Trophoblast cell (in vitro differentiated cells and primary cell): ENCODE results near the gene SYNGR3.
A peak's percentile ranks its signal among the peaks of the same experiment; 100 is the strongest.

Experiments
- DNase-seq, 2 donors: peaks; one replicate each; pipeline ENCODE4 v3.0.0-alpha.2; 2016
- H2AFZ ChIP-seq: 2 replicates; pipeline ENCODE4 v1.6.1; 2013; ENCODE audit warnings: low read length, moderate library complexity, mild to moderate bottlenecking; ENCODE audit not compliant: insufficient read depth, poor library complexity
- H2AK5ac ChIP-seq: 2 replicates; pipeline ENCODE4 v1.6.1; 2013; ENCODE audit warnings: mild to moderate bottlenecking, low read length
- H2BK120ac ChIP-seq: 2 replicates; pipeline ENCODE4 v1.6.1; 2013; ENCODE audit warnings: low read length, mild to moderate bottlenecking, moderate library complexity; ENCODE audit not compliant: insufficient read depth, poor library complexity
- H2BK12ac ChIP-seq: 2 replicates; pipeline ENCODE4 v1.6.1; 2013; ENCODE audit warnings: mild to moderate bottlenecking, low read length, moderate library complexity
- H2BK5ac ChIP-seq: 2 replicates; pipeline ENCODE4 v1.6.1; 2013; ENCODE audit warnings: low read length, low read depth, moderate library complexity, mild to moderate bottlenecking; ENCODE audit not compliant: poor library complexity
- H3K14ac ChIP-seq: 2 replicates; pipeline ENCODE4 v1.6.1; 2013; ENCODE audit warnings: mild to moderate bottlenecking, low read length
- H3K18ac ChIP-seq: 2 replicates; pipeline ENCODE4 v1.6.1; 2013; ENCODE audit warnings: mild to moderate bottlenecking, low read length
- H3K23ac ChIP-seq: 2 replicates; pipeline ENCODE4 v1.6.1; 2013; ENCODE audit warnings: low read length
- H3K27ac ChIP-seq: 2 replicates; pipeline ENCODE4 v1.5.1; 2013; ENCODE audit warnings: low read depth, mild to moderate bottlenecking, inconsistent platforms, low read length, moderate library complexity
- H3K27me3 ChIP-seq: 2 replicates; pipeline ENCODE4 v1.6.1; 2013; ENCODE audit warnings: inconsistent platforms, mild to moderate bottlenecking, low read length, moderate library complexity; ENCODE audit not compliant: insufficient read depth
- H3K36me3 ChIP-seq, 2 experiments: 1 replicate in 1 of 2; 2 replicates in 1 of 2; pipeline ENCODE4 v1.6.1; 2013; ENCODE audit warnings: low read length in 2 of 2, mild to moderate bottlenecking in 2 of 2, moderate library complexity in 1 of 2; ENCODE audit not compliant: insufficient read depth in 2 of 2, control insufficient read depth in 1 of 2
- H3K4ac ChIP-seq: 2 replicates; pipeline ENCODE4 v1.6.1; 2013; ENCODE audit warnings: low read depth, mild to moderate bottlenecking, low read length, moderate library complexity
- H3K4me1 ChIP-seq, 2 experiments: 1 replicate in 1 of 2; 2 replicates in 1 of 2; pipeline ENCODE4 v1.6.1; 2013; ENCODE audit warnings: low read length in 2 of 2, mild to moderate bottlenecking in 2 of 2, moderate library complexity in 1 of 2; ENCODE audit not compliant: insufficient read depth in 2 of 2, control insufficient read depth in 1 of 2
- H3K4me2 ChIP-seq: 2 replicates; pipeline ENCODE4 v1.6.1; 2013; ENCODE audit warnings: inconsistent platforms, mild to moderate bottlenecking, low read length, moderate library complexity
- H3K4me3 ChIP-seq: 2 replicates; pipeline ENCODE4 v1.5.1; 2013; ENCODE audit warnings: mild to moderate bottlenecking, low read depth, low read length, inconsistent platforms
- H3K79me1 ChIP-seq: one replicate; pipeline ENCODE4 v1.6.1; 2013; ENCODE audit warnings: low read length
- H3K79me2 ChIP-seq: 2 replicates; pipeline ENCODE4 v1.6.1; 2013; ENCODE audit warnings: low read length, mild to moderate bottlenecking; ENCODE audit not compliant: control insufficient read depth, insufficient read depth, poor library complexity
- H3K9ac ChIP-seq: 2 replicates; pipeline ENCODE4 v1.6.1; 2013; ENCODE audit warnings: mild to moderate bottlenecking, low read length
- H3K9me3 ChIP-seq: 2 replicates; pipeline ENCODE4 v1.6.1; 2013; ENCODE audit warnings: low read depth, mild to moderate bottlenecking, control low read depth, inconsistent platforms, low read length; ENCODE audit not compliant: insufficient read depth
- H4K12ac ChIP-seq: 2 replicates; pipeline ENCODE4 v1.6.1; 2013; ENCODE audit warnings: low read depth, mild to moderate bottlenecking, low read length, moderate library complexity
- H4K8ac ChIP-seq: 2 replicates; pipeline ENCODE4 v1.6.1; 2013; ENCODE audit warnings: low read depth, mild to moderate bottlenecking, low read length, moderate library complexity
- H4K91ac ChIP-seq: one replicate; pipeline ENCODE4 v1.6.1; 2013; ENCODE audit warnings: low read depth, mild to moderate bottlenecking, low read length, moderate library complexity
- WGBS: extraction: QIAGEN DNeasy Blood & Tissue Kit; methylation state at CpG from one replicate; pipeline ENCODE4 v1.1.7; 2013; ENCODE audit warnings: missing lambda C conversion rate; ENCODE audit not compliant: insufficient read length, insufficient coverage; ENCODE audit errors: extremely low coverage; 5-methylcytosine and 5-hydroxymethylcytosine counted together

SYNGR3 gene

DNA sequence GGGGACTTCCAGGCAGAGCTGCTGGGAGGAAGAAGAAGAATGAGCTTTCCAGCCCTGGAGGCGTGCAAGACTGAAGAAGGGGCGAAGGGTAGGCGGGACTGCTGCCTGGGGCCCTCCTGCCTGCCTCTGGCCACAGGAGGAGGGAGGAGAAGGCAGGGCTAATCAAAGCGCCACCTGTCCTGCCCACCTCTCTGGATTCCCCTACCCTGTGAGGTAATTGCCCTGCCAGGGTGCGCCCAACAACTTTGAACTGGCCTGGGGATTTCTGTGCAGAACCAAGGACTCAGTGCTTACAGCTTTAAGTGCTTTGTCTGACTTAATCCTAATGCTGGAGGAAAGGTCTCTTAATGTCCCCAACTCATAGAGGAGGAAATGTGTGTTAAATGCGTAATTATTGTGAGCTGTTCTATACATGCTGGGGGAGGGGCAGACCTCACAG lies 8.4 kb upstream of the SYNGR3 start, which contains the start of gene NOXO1:
Gene NOXO1, minus strand, starts transcription at position 72 of the 439 bp plus-strand sequence. CDS start 290 bp downstream, outside the sequence.
- Histone ChIP-seq H3K9ac (no peak within 1 kb of the TSS), H3K27me3 (peaks cover 37% of the 10 kb centered on the region), H2BK120ac (no peak within 1 kb of the TSS), H2AK5ac (no peak within 1 kb of the TSS), H3K4me3 (no peak within 1 kb of the TSS), H3K23ac (no peak within 1 kb of the TSS), H3K14ac (no peak within 1 kb of the TSS), H3K9me3 (peaks cover 8% of the 10 kb centered on the region), H4K8ac (no peak within 1 kb of the TSS), H2BK5ac (no peak within 1 kb of the TSS), H2AFZ (no peak within 1 kb of the TSS), H3K4me1 (peaks cover 18 to 25% of the 10 kb centered on the region in 2 experiments), H3K4me2 (no peak within 1 kb of the TSS), H3K18ac (no peak within 1 kb of the TSS), H3K4ac (no peak within 1 kb of the TSS), H3K36me3 (peaks cover 33 to 34% of the 10 kb centered on the region in 2 experiments), H4K91ac (no peak within 1 kb of the TSS), H3K79me1 (peaks cover 8% of the 10 kb centered on the region), H3K79me2 (peaks cover 2% of the 10 kb centered on the region), H3K27ac (no peak within 1 kb of the TSS), H4K12ac (no peak within 1 kb of the TSS), H2BK12ac (no peak within 1 kb of the TSS)
- no CpG with 5 or more reads among the region's 6 CpGs for WGBS
- no peak for DNase-seq

- H3K23ac ChIP-seq, result no peak overlapping the region
- WGBS, result no CpG with 5 or more reads among the region's 5 CpGs
- H3K18ac ChIP-seq, result no peak overlapping the region
- no peak overlapping the region for H2BK120ac ChIP-seq
- peaks cover 8% of the 10 kb centered on the region for H3K9me3 ChIP-seq
- H3K4me1 ChIP-seq, result peaks cover 18 to 25% of the 10 kb centered on the region in 2 experiments
- no peak overlapping the region for H2AK5ac ChIP-seq
- H2BK5ac ChIP-seq, result no peak overlapping the region
- no peak overlapping the region for H2AFZ ChIP-seq
- no peak overlapping the region for H3K9ac ChIP-seq
- no peak overlapping the region for H3K4ac ChIP-seq
- H4K12ac ChIP-seq, result no peak overlapping the region
- H2BK12ac ChIP-seq, result no peak overlapping the region
- no peak overlapping the region for H3K27ac ChIP-seq
- peaks cover 8% of the 10 kb centered on the region for H3K79me1 ChIP-seq
- H4K91ac ChIP-seq, result no peak overlapping the region
- H3K4me3 ChIP-seq, result no peak overlapping the region
- H3K4me2 ChIP-seq, result no peak overlapping the region
- H3K14ac ChIP-seq, result no peak overlapping the region
- no peak overlapping the region for H4K8ac ChIP-seq
- H3K36me3 ChIP-seq, result peaks cover 33% of the 10 kb centered on the region in 2 experiments
- H3K27me3 ChIP-seq, result peaks cover 37% of the 10 kb centered on the region
- peaks cover 2% of the 10 kb centered on the region for H3K79me2 ChIP-seq
- no peak for DNase-seq
Measured at GRCh38 chr16:1982013-1982433, 7.7 kb upstream of the SYNGR3 start.

DNA sequence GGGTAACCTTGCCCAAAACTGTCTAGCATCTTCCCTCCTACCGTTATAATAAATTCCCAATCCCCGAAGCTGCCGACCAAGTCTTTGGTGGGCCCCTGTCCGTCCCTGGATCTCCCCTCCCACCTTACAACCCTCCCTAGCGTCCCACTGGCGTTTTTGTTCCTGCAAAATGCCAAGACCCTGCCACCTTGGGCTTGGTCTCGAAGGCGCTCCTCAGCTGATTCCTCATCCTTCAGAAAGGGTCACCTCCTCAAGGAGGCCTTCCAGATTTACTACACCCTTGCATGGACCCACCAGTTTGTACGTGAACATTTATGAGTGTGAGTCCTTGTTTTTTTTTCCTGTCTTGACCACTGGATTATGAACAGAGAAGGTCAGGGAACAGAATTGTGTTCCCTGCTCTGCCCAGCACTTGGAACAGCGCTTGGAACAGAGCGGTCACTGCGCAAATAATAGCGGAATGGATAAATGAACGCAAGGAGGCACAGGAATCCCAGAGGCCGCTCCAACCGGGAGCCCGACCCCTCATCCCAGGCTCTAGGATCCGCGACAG lies 6.7 kb upstream of the SYNGR3 start:
- no peak overlapping the region for H3K9ac ChIP-seq
- peak overlapping the region; percentile 76 for H3K4me3 ChIP-seq

GRCh38 chr16:1983544-1984346 lies 6.0 kb upstream of the SYNGR3 start, which contains the start of gene GFER:
Gene GFER, plus strand, starts transcription at chr16:1984193. Its CDS starts 26 bp downstream, at chr16:1984219.
- Histone ChIP-seq H4K91ac (peak within 1 kb of the TSS; percentile 82), H3K4me1 (peaks cover 16 to 24% of the 10 kb centered on the region in 2 experiments), H3K23ac (no peak within 1 kb of the TSS), H2AK5ac (peak within 1 kb of the TSS; percentile 41), H2BK12ac (no peak within 1 kb of the TSS), H3K14ac (peak within 1 kb of the TSS; percentile 96), H2BK5ac (no peak within 1 kb of the TSS), H3K4ac (peak within 1 kb of the TSS; percentile 66), H3K4me2 (peak within 1 kb of the TSS; percentile 98), H3K79me2 (peaks cover 2% of the 10 kb centered on the region), H3K27ac (peak within 1 kb of the TSS; percentile 22), H4K8ac (peak within 1 kb of the TSS; percentile 97), H2AFZ (peak within 1 kb of the TSS; percentile 69), H3K4me3 (peak within 1 kb of the TSS; percentile 89), H2BK120ac (peak within 1 kb of the TSS; percentile 44), H3K79me1 (peaks cover 8% of the 10 kb centered on the region), H3K27me3 (peaks cover 39% of the 10 kb centered on the region), H4K12ac (peak within 1 kb of the TSS; percentile 76), H3K9ac (peak within 1 kb of the TSS; percentile 82), H3K9me3 (peaks cover 8% of the 10 kb centered on the region), H3K36me3 (peaks cover 20% of the 10 kb centered on the region in 2 experiments), H3K18ac (peak within 1 kb of the TSS; percentile 75)
- WGBS, result no CpG with 5 or more reads among the region's 109 CpGs
- DNase-seq, result peak; percentile 93 to 96

More for the DNA sequence above, 6.7 kb upstream of the SYNGR3 start:
- H3K4me2 ChIP-seq, result peak overlapping the region; percentile 98
- H3K9me3 ChIP-seq, result peaks cover 8% of the 10 kb centered on the region
- H3K79me2 ChIP-seq, result peaks cover 2% of the 10 kb centered on the region
- peaks cover 18 to 25% of the 10 kb centered on the region in 2 experiments for H3K4me1 ChIP-seq
- no peak overlapping the region for H2BK12ac ChIP-seq
- H3K36me3 ChIP-seq, result peaks cover 23 to 26% of the 10 kb centered on the region in 2 experiments
- no peak overlapping the region for H4K12ac ChIP-seq
- H3K4ac ChIP-seq, result no peak overlapping the region
- H3K79me1 ChIP-seq, result peaks cover 8% of the 10 kb centered on the region
- no peak overlapping the region for H4K91ac ChIP-seq
- no peak overlapping the region for H2AK5ac ChIP-seq
- no peak for DNase-seq
- no peak overlapping the region for H4K8ac ChIP-seq
- H3K27ac ChIP-seq, result no peak overlapping the region
- peaks cover 37% of the 10 kb centered on the region for H3K27me3 ChIP-seq
- no peak overlapping the region for H2BK120ac ChIP-seq
- H3K18ac ChIP-seq, result no peak overlapping the region
- no peak overlapping the region for H3K14ac ChIP-seq
- WGBS, result no CpG with 5 or more reads among the region's 19 CpGs
- no peak overlapping the region for H3K23ac ChIP-seq
- H2AFZ ChIP-seq, result no peak overlapping the region
- H2BK5ac ChIP-seq, result no peak overlapping the region
